Measurements from ENCODE around the gene ZNF512B.

Gene ZNF512B

DNA sequence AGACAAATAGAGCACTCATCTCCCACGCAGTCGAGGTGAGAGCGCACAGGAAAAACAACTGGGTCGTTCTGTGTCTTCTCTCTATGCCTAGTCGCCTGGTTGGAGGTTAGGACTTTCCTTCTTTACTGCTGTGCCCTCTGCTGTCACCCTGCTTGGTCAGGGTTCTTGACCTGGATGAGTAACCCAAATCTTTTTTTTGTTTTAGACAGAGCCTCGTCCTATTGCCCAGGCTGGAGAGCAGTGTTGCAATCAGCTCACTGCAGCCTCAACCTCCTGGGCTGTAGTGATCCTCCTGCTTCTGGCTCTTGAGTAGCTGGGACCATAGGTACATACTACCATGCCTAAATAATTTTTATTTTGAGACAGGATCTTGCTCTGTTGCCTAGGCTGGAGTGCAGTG is 35.7 kb upstream of the ZNF512B start:
- no peak overlapping the region for H3K27ac ChIP-seq
- TF ChIP-seq, protein P1, sequence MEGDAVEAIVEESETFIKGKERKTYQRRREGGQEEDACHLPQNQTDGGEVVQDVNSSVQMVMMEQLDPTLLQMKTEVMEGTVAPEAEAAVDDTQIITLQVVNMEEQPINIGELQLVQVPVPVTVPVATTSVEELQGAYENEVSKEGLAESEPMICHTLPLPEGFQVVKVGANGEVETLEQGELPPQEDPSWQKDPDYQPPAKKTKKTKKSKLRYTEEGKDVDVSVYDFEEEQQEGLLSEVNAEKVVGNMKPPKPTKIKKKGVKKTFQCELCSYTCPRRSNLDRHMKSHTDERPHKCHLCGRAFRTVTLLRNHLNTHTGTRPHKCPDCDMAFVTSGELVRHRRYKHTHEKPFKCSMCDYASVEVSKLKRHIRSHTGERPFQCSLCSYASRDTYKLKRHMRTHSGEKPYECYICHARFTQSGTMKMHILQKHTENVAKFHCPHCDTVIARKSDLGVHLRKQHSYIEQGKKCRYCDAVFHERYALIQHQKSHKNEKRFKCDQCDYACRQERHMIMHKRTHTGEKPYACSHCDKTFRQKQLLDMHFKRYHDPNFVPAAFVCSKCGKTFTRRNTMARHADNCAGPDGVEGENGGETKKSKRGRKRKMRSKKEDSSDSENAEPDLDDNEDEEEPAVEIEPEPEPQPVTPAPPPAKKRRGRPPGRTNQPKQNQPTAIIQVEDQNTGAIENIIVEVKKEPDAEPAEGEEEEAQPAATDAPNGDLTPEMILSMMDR (IDR thresholded peaks at IDR 0.05) = no peak
- TF ChIP-seq ZFX (IDR thresholded peaks at IDR 0.05; ENCODE audit: borderline replicate concordance) = no peak

DNA sequence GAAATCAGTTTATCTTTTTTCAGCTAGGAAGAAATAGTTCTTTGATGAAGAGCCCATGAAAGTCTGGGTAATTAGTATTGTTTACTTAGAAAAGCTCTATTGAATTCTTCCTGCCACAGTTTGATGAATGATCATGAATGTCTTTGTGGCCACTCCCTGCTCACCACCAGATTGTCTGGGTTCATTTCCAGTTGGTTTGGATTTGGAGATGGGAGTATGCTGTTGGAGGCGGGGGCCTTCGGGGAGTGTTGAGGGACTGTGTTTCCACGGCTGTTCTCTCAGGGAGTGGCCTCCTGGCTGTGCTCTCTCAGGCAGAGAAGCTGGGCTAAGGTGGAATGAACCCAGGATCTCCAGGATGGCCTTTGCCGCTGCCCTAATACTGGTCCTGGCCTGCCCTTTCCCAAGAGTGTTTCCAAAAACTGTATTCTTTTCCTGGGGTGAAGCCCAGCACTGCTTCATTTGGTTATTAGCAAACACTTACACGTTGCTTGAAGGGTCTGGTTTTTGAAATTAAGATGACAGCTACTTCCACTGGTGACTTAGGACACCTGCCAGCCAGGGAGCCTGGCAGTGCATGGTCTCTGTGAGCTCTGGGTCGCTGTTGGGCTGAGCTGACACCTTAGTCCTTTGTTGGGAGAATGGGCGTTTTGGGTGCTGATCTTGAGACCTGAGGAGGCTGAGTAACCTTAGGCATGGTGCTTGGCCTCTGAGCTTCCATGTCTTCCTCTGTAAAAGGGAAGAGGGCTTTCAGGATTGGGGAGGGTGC is 34.4 kb upstream of the ZNF512B start:
- H3K27ac ChIP-seq = no peak overlapping the region
- TF ChIP-seq, protein P1 (IDR thresholded peaks at IDR 0.05) = no peak
- no peak for TF ChIP-seq ZFX (IDR thresholded peaks at IDR 0.05; ENCODE audit: borderline replicate concordance)

DNA sequence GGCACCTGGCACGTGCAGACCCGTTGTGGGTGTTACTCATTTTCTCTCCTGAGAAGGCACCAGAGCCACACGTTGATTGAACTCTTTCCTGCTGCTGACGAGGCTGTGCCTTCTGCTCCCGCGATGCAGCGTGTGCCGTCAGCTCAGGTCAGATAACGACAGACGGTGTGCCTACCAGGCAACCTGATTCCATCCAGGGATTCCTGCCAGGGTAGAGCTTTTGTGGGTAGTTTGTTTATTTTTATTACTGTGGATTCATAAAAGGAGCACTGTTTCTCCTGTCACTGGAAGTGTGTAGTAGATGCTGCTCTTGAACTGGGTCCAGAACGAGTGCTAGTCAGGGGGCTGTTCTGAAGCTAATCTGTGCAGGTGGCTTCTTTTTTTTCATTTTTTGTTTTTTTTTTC is 31.9 kb upstream of the ZNF512B start:
- H3K27ac ChIP-seq = no peak overlapping the region
- TF ChIP-seq, protein P1 (IDR thresholded peaks at IDR 0.05) = no peak
- no peak for TF ChIP-seq ZFX (IDR thresholded peaks at IDR 0.05; ENCODE audit: borderline replicate concordance)

DNA sequence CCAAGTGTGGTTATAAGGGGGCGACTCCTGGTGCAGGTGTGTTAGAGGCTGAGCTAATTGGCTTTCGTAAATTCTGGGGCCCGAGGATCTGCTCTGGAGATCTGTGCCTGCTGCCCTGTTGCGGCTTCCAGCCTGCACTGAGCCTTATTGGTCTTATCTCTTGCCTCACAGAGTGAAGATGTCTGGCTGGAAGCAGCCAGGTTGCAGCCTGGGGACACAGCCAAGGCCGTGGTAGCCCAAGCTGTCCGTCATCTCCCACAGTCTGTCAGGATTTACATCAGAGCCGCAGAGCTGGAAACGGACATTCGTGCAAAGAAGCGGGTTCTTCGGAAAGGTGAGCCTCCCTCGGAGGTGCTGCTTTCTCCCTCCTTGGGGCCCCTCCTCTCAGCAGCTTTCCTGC is 31.2 kb upstream of the ZNF512B start:
- no peak overlapping the region for H3K27ac ChIP-seq
- TF ChIP-seq, protein P1 (IDR thresholded peaks at IDR 0.05) = no peak
- TF ChIP-seq ZFX (IDR thresholded peaks at IDR 0.05; ENCODE audit: borderline replicate concordance) = no peak

DNA sequence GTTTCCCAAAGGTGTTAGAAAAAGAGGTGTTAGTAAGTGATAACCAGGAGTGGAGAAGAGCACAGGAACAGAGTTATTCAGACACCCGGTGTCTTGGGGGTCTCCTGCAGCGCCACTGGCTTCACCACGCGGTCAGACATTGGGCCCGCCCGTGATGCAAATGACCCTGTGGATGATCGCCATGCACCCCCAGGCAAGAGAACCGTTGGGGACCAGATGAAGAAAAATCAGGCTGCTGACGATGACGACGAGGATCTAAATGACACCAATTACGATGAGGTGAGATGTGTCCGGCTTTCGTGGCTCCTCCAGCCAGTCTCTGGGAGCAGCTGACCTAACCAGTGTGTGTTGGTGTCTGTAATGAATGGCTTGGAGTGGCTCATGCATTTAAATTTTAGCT is 13.2 kb upstream of the ZNF512B start:
- TF ChIP-seq, protein P1 (IDR thresholded peaks at IDR 0.05) = no peak
- TF ChIP-seq ZFX (IDR thresholded peaks at IDR 0.05; ENCODE audit: borderline replicate concordance) = no peak
- H3K27ac ChIP-seq = no peak overlapping the region

DNA sequence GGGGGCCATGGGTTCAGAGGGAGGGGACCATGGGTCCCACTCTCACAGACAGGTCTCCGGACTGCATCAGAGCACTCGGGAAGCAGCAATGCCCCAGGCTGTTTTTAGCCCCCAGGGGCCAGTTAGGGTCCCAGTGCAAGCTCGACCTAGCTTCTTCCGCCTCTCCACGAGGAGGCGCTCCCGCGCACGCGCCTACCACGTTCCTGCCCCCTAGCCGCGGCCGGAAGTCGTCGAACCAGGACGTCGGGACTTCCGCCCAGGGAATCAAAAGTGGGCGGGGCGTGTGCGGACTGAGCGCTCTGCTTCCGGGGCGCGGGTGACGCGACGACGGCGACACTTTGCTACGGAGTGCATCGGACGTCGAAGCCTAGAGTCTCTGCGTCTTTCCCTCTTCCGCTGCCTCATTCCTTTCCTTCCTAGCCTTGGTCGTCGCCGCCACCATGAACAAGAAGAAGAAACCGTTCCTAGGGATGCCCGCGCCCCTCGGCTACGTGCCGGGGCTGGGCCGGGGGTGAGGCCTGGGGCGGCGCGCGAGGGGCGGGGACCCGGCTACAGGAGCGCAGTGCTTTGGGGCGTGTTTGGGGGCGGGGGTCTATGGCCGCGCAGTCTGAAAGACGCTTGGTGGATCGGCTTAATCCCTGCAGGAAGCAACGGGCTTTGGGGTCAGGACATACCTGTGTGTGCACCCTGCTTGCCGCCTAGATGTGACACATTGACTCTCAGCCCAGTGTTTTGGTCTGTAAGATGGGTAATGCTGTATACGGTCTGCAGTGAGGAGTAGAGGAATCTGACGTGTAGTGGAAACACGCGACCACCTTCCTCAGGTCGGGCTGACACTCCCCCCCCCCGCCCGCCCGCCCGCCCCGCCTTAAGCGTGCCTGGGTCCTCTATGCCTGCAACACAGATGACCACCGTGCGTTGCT is 11.3 kb upstream of the ZNF512B start, which contains the start of gene PRPF6:
TSS of gene PRPF6 (plus strand) at position 327 of the 923 bp plus-strand sequence. CDS start at position 441, 114 bp downstream.
- TF ChIP-seq ZFX (IDR thresholded peaks at IDR 0.05; ENCODE audit: borderline replicate concordance) = no peak
- TF ChIP-seq, protein P1 (IDR thresholded peaks at IDR 0.05) = peak; percentile 94
- peak within 1 kb of the TSS; percentile 96 for H3K27ac ChIP-seq
